Measurements from ENCODE around the gene TBC1D16.

GRCh38 chr17:79976451-79976850 is 59.2 kb downstream of the TBC1D16 start:
- no peak for TF ChIP-seq USF1 (CRISPR knock-in tag; IDR thresholded peaks at IDR 0.05)
- TF ChIP-seq ATF3 (CRISPR knock-in tag; conservative IDR thresholded peaks at IDR 0.05) = no peak
- TF ChIP-seq CTCF (IDR thresholded peaks at IDR 0.05) = no peak
- TF ChIP-seq HMGXB4 (CRISPR knock-in tag; IDR thresholded peaks at IDR 0.05) = no peak
- TF ChIP-seq SMAD4 (CRISPR knock-in tag; IDR thresholded peaks at IDR 0.05) = no peak
- no peak for TF ChIP-seq ZBTB21 (CRISPR knock-in tag; IDR thresholded peaks at IDR 0.05; ENCODE audit: borderline replicate concordance)
